ENCODE data around the gene DELE1.

The DELE1 gene

DNA sequence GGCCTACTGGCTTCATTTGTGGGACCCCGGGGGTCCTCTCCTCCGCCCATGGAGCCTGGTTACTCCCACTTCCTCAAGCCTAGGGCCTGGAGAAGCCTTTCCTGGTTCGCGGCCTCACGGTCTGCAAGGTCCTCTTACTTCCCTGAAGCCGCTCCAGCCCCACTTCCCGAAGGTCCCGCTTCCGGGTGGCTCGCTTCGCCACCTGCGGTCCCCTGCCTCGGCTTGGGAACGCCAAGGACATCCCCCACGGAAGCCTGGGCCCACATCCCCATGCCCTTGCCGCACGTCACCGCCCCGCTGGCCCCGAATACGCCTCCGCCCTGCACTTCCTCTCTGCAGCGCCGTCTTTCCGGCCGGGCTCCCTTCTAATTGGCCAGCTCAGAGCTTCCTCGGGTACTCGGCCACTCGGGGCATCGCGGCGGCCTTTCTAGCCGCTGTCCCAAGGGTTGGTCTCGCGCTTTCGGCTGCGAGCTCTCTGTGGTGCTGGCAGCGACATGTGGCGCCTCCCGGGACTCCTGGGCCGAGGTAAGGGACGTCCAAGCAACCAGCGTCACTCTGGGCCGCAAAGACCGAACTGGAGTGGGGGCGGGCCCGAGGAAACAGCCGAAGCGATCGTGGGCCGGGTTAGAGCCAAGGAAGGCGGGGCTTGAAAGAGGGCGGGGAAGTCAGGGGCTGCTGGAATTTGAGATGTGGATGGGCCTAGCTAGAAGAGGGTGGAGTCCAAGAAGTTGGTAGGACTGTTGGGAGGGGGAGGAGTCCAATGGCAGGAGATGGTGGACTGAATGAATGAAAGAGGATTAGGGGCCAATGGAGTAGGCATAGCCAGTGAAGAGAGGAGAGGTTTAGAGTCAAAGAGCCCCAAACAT is at the start of gene DELE1:
Gene DELE1, plus strand, starts transcription at position 424 of the 866 bp plus-strand sequence. Its CDS starts 71 bp downstream, at position 495.
- DNase-seq: peak; percentile 90
- in situ Hi-C loops (cut with HindIII; ENCODE audit: low pct_ligation_motif_present, low pct_unique_long_range_greater_than_20kb, low sequenced_read_pairs): no loop called here

DNA sequence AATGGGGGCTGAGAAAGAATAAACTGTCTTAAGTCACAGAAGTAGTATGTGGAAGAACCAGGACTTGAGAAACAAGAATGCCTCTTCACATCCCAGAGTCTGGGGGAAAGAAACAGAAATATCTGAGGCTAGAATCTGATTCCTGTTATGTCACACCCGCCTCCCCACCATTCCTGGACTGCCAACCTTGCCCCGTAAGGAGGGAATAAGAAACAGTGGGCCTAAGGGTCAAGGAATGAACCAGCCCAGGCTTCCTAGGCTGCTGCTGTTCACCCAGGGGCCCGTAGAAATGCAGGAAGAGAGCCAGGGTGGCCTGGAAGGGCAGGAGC is 49.8 kb upstream of the DELE1 start:
- no peak for DNase-seq
- in situ Hi-C loops (cut with HindIII; ENCODE audit: low pct_ligation_motif_present, low pct_unique_long_range_greater_than_20kb, low sequenced_read_pairs): no loop called here

GRCh38 chr5:141874262-141874964 is 49.3 kb upstream of the DELE1 start:
- in situ Hi-C loops (cut with HindIII; ENCODE audit: low pct_ligation_motif_present, low pct_unique_long_range_greater_than_20kb, low sequenced_read_pairs): no loop called here
- no peak for DNase-seq

DNA sequence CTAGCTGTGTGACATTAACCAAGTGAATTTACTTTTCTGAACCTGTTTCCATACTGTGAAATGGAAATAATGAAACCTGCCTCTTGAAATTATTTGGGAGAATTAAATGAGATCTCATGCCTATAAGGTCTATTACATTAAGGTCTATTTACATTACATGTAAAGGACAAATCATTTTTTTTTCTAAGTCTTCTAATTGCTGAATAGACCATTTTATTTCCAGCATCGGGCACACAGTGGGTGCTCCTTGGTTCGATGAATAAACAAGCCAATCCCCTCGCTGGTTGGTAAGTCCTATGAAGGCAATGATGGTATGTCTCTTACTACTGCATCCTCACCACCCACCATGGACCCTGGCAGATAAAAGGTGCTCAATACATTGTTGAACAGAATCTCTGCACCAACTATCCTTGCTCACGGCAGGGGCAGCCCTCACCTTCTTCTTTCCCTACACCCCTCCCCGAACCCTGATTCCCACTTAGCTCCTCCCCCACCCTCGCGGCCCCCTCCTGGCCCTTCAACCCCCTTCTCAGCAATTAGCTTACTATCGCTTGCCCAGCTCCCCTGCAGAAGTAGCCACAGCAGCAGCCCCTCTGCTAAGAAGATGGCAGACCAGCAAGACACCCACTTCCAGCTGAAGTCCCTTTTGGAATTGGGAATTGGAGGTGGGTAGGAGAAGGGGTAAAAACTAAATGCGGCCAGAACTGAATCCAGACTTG is 48.5 kb upstream of the DELE1 start:
- in situ Hi-C loops (cut with HindIII; ENCODE audit: low pct_ligation_motif_present, low pct_unique_long_range_greater_than_20kb, low sequenced_read_pairs): no loop called here
- no peak for DNase-seq

GRCh38 chr5:141875795-141876627 is 47.7 kb upstream of the DELE1 start:
- in situ Hi-C loops (cut with HindIII; ENCODE audit: low pct_ligation_motif_present, low pct_unique_long_range_greater_than_20kb, low sequenced_read_pairs): no loop called here
- DNase-seq: no peak

DNA sequence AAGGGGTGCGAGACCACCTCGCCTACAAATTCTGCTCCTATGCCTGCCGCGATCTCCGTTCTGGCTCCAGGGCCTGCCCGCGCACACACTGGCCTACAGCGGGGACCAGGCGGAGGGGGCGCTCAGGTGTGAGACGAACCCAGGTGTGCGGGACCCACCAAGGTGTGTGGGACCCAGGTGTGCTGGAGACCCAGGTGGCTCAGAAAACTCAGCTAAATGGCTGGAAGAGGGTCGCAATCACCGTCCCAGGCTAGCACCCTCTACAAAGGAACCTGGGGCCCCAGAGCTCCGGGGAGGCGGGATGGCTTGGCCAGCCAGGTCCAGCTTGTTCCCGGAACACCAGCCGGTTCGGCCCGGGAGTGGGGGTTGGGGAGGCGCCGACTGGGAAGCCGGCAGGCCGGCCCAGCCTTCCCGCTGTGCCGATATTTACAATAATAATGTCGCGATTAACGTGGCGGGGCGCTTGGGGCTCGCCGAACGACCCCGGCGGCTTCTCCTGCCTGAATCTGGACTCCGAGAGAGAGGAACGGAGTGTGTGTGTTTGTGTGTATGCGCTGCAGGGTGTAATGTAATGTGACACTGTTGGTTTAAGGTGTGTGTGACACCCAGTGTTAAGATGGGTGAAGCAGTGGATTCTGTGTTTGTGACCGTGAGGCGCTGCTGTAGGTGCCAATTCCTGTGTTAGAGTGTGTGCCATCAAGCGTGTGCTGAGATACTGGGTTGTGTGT is 46.9 kb upstream of the DELE1 start:
- DNase-seq: no peak

GRCh38 chr5:141877356-141878185 is 46.1 kb upstream of the DELE1 start:
- in situ Hi-C loops (cut with HindIII; ENCODE audit: low pct_ligation_motif_present, low pct_unique_long_range_greater_than_20kb, low sequenced_read_pairs): no loop called here
- no peak for DNase-seq

More for the DNA sequence above, 46.9 kb upstream of the DELE1 start:
- in situ Hi-C loops (cut with HindIII; ENCODE audit: low pct_ligation_motif_present, low pct_unique_long_range_greater_than_20kb, low sequenced_read_pairs): no loop called here

GRCh38 chr5:141878186-141878710 is 45.4 kb upstream of the DELE1 start, which contains the start of gene PCDH1:
Gene PCDH1, minus strand, starts transcription at chr5:141878410. Its CDS starts 148 bp downstream, at chr5:141878262.
- in situ Hi-C loops (cut with HindIII; ENCODE audit: low pct_ligation_motif_present, low pct_unique_long_range_greater_than_20kb, low sequenced_read_pairs): no loop called here
- DNase-seq: peak; percentile 28

GRCh38 chr5:141878711-141879425 is 44.8 kb upstream of the DELE1 start:
- in situ Hi-C loops (cut with HindIII; ENCODE audit: low pct_ligation_motif_present, low pct_unique_long_range_greater_than_20kb, low sequenced_read_pairs): no loop called here
- peak; percentile 88 for DNase-seq

DNA sequence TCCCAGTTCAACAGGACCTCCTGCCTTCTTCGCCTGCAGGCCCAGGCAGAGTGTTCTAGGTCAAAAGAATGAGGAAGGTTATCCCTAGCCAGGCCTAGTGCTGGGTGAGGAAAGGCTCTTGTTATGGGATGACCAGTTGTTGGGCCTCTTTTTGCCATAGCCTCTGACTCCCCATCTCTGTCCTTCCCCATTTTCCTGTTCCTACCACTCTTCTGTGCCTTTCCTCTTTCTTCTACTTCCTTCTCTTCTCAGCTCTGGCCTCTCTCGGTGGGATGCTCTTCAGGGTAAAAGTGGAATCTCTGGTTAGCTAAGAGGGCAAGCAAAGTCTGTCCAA is 44.3 kb upstream of the DELE1 start:
- in situ Hi-C loops (cut with HindIII; ENCODE audit: low pct_ligation_motif_present, low pct_unique_long_range_greater_than_20kb, low sequenced_read_pairs): no loop called here
- DNase-seq: no peak

- in situ Hi-C loops (cut with HindIII; ENCODE audit: low pct_ligation_motif_present, low pct_unique_long_range_greater_than_20kb, low sequenced_read_pairs): no loop called here
- DNase-seq: no peak
Measured at GRCh38 chr5:141879941-141880738, 43.5 kb upstream of the DELE1 start.

DNA sequence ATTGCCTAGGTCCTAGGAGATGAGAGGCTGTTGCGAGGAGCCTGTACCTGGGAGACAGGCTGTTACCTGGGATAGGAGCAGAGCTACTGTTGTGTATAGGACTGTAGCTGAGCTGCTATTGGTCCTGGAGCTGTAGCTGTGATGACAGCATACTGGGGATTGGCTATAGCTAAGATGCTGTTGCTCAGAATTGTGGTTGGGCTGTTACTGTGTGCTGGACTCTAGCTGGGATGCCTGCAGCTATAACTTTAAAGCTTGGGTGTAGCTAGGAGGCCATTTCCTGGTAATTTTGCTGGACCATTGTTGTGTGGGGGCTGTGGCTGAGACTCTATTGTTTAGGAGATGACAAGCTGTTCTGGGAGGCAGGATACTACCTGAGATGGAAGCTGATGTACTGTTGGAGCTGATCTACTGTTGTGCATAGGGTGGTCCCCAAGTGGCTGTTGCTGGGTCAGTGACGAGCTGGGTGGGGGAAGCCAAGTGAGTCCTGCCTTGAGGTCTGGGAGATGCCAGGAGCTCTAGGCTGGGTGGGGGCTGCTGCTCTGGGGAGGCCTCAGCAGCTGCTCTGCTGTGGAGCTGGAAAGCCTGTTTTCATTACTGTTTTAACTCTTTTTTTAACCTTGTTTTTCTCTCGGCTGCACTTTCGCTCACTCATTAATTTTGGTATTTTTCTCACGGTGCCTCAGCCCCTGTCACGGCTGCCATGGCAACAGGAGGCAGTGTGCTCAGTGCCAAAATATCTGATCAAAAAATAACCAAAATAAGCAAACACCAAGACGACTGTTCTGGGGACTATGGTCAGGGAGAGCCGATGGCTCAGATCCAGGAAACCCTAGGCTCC is 42.5 kb upstream of the DELE1 start:
- in situ Hi-C loops (cut with HindIII; ENCODE audit: low pct_ligation_motif_present, low pct_unique_long_range_greater_than_20kb, low sequenced_read_pairs): no loop called here
- no peak for DNase-seq

- DNase-seq: no peak
- in situ Hi-C loops (cut with HindIII; ENCODE audit: low pct_ligation_motif_present, low pct_unique_long_range_greater_than_20kb, low sequenced_read_pairs): no loop called here
Measured at GRCh38 chr5:141881886-141882285, 41.8 kb upstream of the DELE1 start.

DNA sequence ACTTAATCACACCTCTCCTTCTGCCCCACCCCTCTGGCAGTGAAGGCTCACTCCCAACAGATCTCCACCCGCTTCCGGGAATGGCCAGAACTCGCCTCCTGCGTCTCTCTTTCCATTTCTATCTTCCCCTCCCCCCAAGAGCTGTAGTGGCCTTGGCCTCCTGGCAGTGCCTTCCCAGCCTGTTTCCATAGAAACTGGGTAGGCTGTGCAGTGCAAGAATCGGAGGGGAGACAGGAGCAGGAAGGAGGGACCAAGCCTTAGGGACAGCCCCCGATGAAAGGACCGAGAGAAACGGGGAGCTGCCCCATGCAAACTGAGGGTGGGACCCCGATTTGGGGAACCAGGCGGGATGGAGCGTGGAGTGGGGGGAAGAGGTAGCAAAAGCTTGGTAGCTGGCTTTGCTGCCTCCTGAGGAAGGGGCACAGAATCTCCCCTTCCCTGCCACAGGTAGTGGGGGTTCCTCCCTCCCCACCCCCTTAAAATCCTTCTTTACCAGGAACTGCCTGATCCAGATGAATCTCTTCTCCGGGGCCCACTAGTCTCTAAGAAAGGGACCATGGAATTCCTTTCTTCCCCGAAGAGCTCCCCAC is 41.0 kb upstream of the DELE1 start:
- in situ Hi-C loops (cut with HindIII; ENCODE audit: low pct_ligation_motif_present, low pct_unique_long_range_greater_than_20kb, low sequenced_read_pairs): no loop called here
- DNase-seq: no peak
